H1 (cell line): Measurements from ENCODE around the gene RASSF3. TPM values are rescaled to one million over a fixed set of nuclear protein-coding genes. Genes with fewer than 3 reads are reported as not detected.

Experiments
- CTCF ChIA-PET: fragments of 300-600 bp; sonication (Branson Sonifier 250); formaldehyde crosslinking; loops from one replicate; lab custom pipeline; 2021; ENCODE audit not compliant: partially characterized antibody; lab: Charles Lee
- POLR2A ChIA-PET: fragments of 300-600 bp; sonication (Branson Sonifier 250); formaldehyde crosslinking; loops from one replicate; lab custom pipeline; 2021; ENCODE audit warnings: inconsistent platforms; ENCODE audit not compliant: partially characterized antibody; lab: Charles Lee
- DNase-seq, 2 experiments: peaks; one replicate each; pipeline versions ENCODE4 v3.0.0 to v3.0.0-alpha.2; 2010 to 2022; ENCODE audit warnings: low spot score in 2 of 2, low read depth in 1 of 2, mixed read lengths in 1 of 2
- FAIRE-seq: peaks from 2 replicates; lab custom pipeline; 2011; peaks lifted over from hg19 to GRCh38; lab: Jason Lieb, UNC
- H2AFZ ChIP-seq: 2 replicates; pipeline ENCODE4 v1.8.1; 2012; ENCODE audit warnings: low read length, inconsistent platforms
- H2AK5ac ChIP-seq: 2 replicates; pipeline ENCODE4 v1.6.1; 2013; ENCODE audit warnings: low read depth, low read length
- H2BK120ac ChIP-seq: replicated peaks from 2 replicates; pipeline ENCODE3; 2013; ENCODE audit warnings: low read depth, low read length, inconsistent platforms
- H2BK12ac ChIP-seq: 2 replicates; pipeline ENCODE4 v1.6.1; 2013; ENCODE audit warnings: low read depth, low read length
- H2BK15ac ChIP-seq: 2 replicates; pipeline ENCODE4 v1.6.1; 2013; ENCODE audit warnings: low read length
- H2BK20ac ChIP-seq: 2 replicates; pipeline ENCODE4 v1.6.1; 2013; ENCODE audit warnings: low read length
- H2BK5ac ChIP-seq: 2 replicates; pipeline ENCODE4 v1.6.1; 2013; ENCODE audit warnings: low read depth, low read length
- H3K14ac ChIP-seq: 2 replicates; pipeline ENCODE4 v1.6.1; 2013; ENCODE audit warnings: inconsistent platforms; ENCODE audit not compliant: insufficient read length
- H3K18ac ChIP-seq: 2 replicates; pipeline ENCODE4 v1.6.1; 2013; ENCODE audit warnings: low read length; ENCODE audit errors: extremely low read depth
- H3K23ac ChIP-seq: 2 replicates; pipeline ENCODE4 v1.6.1; 2013; ENCODE audit warnings: inconsistent platforms; ENCODE audit not compliant: insufficient read length
- H3K23me2 ChIP-seq: 2 replicates; pipeline ENCODE4 v1.6.1; 2013; ENCODE audit warnings: low read depth, low read length
- H3K27ac ChIP-seq: 2 replicates; pipeline ENCODE4 v1.6.1; 2011; ENCODE audit warnings: low read depth, low read length, inconsistent platforms
- H3K27me3 ChIP-seq, 4 experiments: replicated peaks in 1 of 4; 1 replicate in 1 of 4; 2 replicates in 3 of 4; pipeline versions ENCODE4 v1.6.1 to v1.8.1; 2011 to 2013; ENCODE audit warnings: low read length in 3 of 4, mild to moderate bottlenecking in 3 of 4, inconsistent platforms in 2 of 4, mixed read lengths in 2 of 4, moderate library complexity in 1 of 4; ENCODE audit not compliant: control insufficient read depth in 3 of 4, insufficient read depth in 3 of 4; ENCODE audit errors: extremely low read depth in 1 of 4
- H3K36me3 ChIP-seq, 4 experiments: 2 replicates each; pipeline versions ENCODE4 v1.6.1 to v1.8.1; 2011 to 2013; ENCODE audit warnings: mild to moderate bottlenecking in 4 of 4, low read length in 3 of 4, moderate library complexity in 2 of 4, control low read depth in 1 of 4, inconsistent platforms in 1 of 4; ENCODE audit not compliant: insufficient read depth in 4 of 4, control insufficient read depth in 2 of 4
- H3K4ac ChIP-seq: replicated peaks from 2 replicates; pipeline ENCODE3; 2013; ENCODE audit warnings: low read length, low read depth, mixed read lengths, inconsistent platforms; ENCODE audit not compliant: insufficient read length
- H3K4me1 ChIP-seq, 4 experiments: replicated peaks in 1 of 4; 1 replicate in 1 of 4; 2 replicates in 3 of 4; pipeline versions ENCODE4 v1.6.1 to v1.8.1; 2011 to 2013; ENCODE audit warnings: low read length in 3 of 4, inconsistent platforms in 2 of 4, mixed read lengths in 1 of 4; ENCODE audit not compliant: insufficient read depth in 4 of 4, control insufficient read depth in 3 of 4
- H3K4me2 ChIP-seq, 2 experiments: 2 replicates each; pipeline versions ENCODE4 v1.6.1 to v1.8.1; 2011 to 2013; ENCODE audit warnings: low read depth in 2 of 2, low read length in 2 of 2, control low read depth in 1 of 2, inconsistent platforms in 1 of 2, mild to moderate bottlenecking in 1 of 2; ENCODE audit not compliant: insufficient read depth in 1 of 2
- H3K4me3 ChIP-seq, 4 experiments: fragments of 200-600, 300-600 bp in 1 of 4; sonication (generic), shearing (Covaris generic), sonication (Bioruptor Twin) in 1 of 4; 2 replicates each; pipeline versions ENCODE4 v1.5.1 to v1.8.1; 2011 to 2016; ENCODE audit warnings: low read length in 4 of 4, low read depth in 3 of 4, control low read depth in 2 of 4, inconsistent platforms in 2 of 4, mild to moderate bottlenecking in 2 of 4, mixed read lengths in 1 of 4, moderate library complexity in 1 of 4; ENCODE audit not compliant: insufficient read depth in 2 of 4; ENCODE audit errors: extremely low read depth in 1 of 4
- H3K56ac ChIP-seq: replicated peaks from 2 replicates; pipeline ENCODE3; 2013; ENCODE audit warnings: low read depth, mild to moderate bottlenecking, mixed read lengths, low read length, inconsistent platforms; ENCODE audit not compliant: insufficient read length
- H3K79me1 ChIP-seq: 2 replicates; pipeline ENCODE4 v1.6.1; 2013; ENCODE audit warnings: low read depth, low read length, control low read depth
- H3K79me2 ChIP-seq, 2 experiments: 2 replicates each; pipeline versions ENCODE4 v1.6.1 to v1.8.1; 2012 to 2013; ENCODE audit warnings: low read length in 2 of 2, mild to moderate bottlenecking in 2 of 2, inconsistent platforms in 1 of 2; ENCODE audit not compliant: insufficient read depth in 2 of 2, control insufficient read depth in 1 of 2
- H3K9ac ChIP-seq, 4 experiments: replicated peaks in 1 of 4; 1 replicate in 1 of 4; 2 replicates in 3 of 4; pipeline versions ENCODE4 v1.6.1 to v1.8.1; 2011 to 2013; ENCODE audit warnings: low read depth in 3 of 4, low read length in 3 of 4, control low read depth in 2 of 4, mild to moderate bottlenecking in 2 of 4, moderate library complexity in 2 of 4, inconsistent platforms in 1 of 4; ENCODE audit errors: extremely low read depth in 1 of 4
- H3K9me3 ChIP-seq, 2 experiments: 2 replicates each; pipeline versions ENCODE4 v1.6.1 to v1.8.1; 2012 to 2013; ENCODE audit warnings: mild to moderate bottlenecking in 2 of 2, moderate library complexity in 2 of 2, control low read depth in 1 of 2, inconsistent platforms in 1 of 2, low read depth in 1 of 2, low read length in 1 of 2, mixed read lengths in 1 of 2; ENCODE audit not compliant: insufficient read depth in 2 of 2
- H4K20me1 ChIP-seq, 2 experiments: replicated peaks in 1 of 2; 2 replicates each; pipeline versions ENCODE3 to v1.8.1; 2011 to 2013; ENCODE audit warnings: inconsistent platforms in 2 of 2, low read length in 2 of 2, mild to moderate bottlenecking in 1 of 2; ENCODE audit not compliant: insufficient read depth in 2 of 2, control insufficient read depth in 1 of 2
- H4K5ac ChIP-seq: 2 replicates; pipeline ENCODE4 v1.6.1; 2013; ENCODE audit warnings: low read length, low read depth, mixed read lengths, inconsistent platforms; ENCODE audit not compliant: insufficient read length
- H4K8ac ChIP-seq: 2 replicates; pipeline ENCODE4 v1.8.0; 2013; ENCODE audit warnings: mild to moderate bottlenecking, moderate library complexity, low read length, inconsistent platforms; ENCODE audit not compliant: insufficient read depth; ENCODE audit errors: extremely low read depth
- H4K91ac ChIP-seq: replicated peaks from 2 replicates; pipeline ENCODE3; 2013; ENCODE audit warnings: low read length, mixed read lengths, inconsistent platforms; ENCODE audit not compliant: insufficient read length
- ATF3 ChIP-seq: IDR thresholded peaks from 2 replicates; pipeline ENCODE4 v1.6.1; 2011; ENCODE audit warnings: low read depth, mild to moderate bottlenecking, low read length; ENCODE audit not compliant: insufficient read depth
- BACH1 ChIP-seq: IDR thresholded peaks from 2 replicates; pipeline ENCODE4 v1.6.1; 2012; ENCODE audit warnings: low read length, improper control_type of control experiment
- CHD1 ChIP-seq: IDR thresholded peaks from 2 replicates; pipeline ENCODE4 v1.6.1; 2012; ENCODE audit warnings: low read depth, low read length, improper control_type of control experiment
- FOSL1 ChIP-seq: IDR thresholded peaks from 2 replicates; pipeline ENCODE4 v1.6.1; 2011; ENCODE audit warnings: mild to moderate bottlenecking, low read depth, low read length, moderate library complexity; ENCODE audit not compliant: insufficient read depth
- JUND ChIP-seq: IDR thresholded peaks from 2 replicates; pipeline ENCODE4 v1.6.1; 2011; ENCODE audit warnings: mild to moderate bottlenecking, improper control_type of control experiment, low read length
- RBBP5 ChIP-seq: IDR thresholded peaks from 2 replicates; pipeline ENCODE4 v1.7.1; 2012; ENCODE audit warnings: low read depth, mild to moderate bottlenecking, inconsistent platforms, low read length, moderate library complexity, borderline replicate concordance
- SIN3A ChIP-seq, 2 experiments: IDR thresholded peaks in 1 of 2; conservative IDR thresholded peaks in 1 of 2; 2 replicates each; pipeline ENCODE4 v1.6.1; 2011 to 2012; ENCODE audit warnings: low read length in 2 of 2, improper control_type of control experiment in 1 of 2, low read depth in 1 of 2, mild to moderate bottlenecking in 1 of 2
- TEAD4 ChIP-seq: IDR thresholded peaks from 2 replicates; pipeline ENCODE4 v1.6.1; 2012; ENCODE audit warnings: low read depth, low read length, inconsistent platforms, mixed read lengths
- USF2 ChIP-seq: IDR thresholded peaks from 2 replicates; pipeline ENCODE4 v1.6.1; 2011; ENCODE audit warnings: low read length, improper control_type of control experiment
- YY1 ChIP-seq: IDR thresholded peaks from 2 replicates; pipeline ENCODE4 v1.6.1; 2011; ENCODE audit warnings: low read depth, mild to moderate bottlenecking, low read length
- WGBS, 2 experiments: shearing (Covaris generic) in 1 of 2; methylation state at CpG; one replicate each; pipeline versions ENCODE4 v1.1.6 to v1.1.7; 2013 to 2015; ENCODE audit warnings: low lambda C conversion rate in 2 of 2, mixed read lengths in 2 of 2, inconsistent platforms in 1 of 2, low coverage in 1 of 2, missing lambda C conversion rate in 1 of 2; ENCODE audit not compliant: insufficient replicate concordance in 2 of 2, insufficient coverage in 1 of 2, insufficient read length in 1 of 2; ENCODE audit errors: extremely low coverage in 1 of 2, missing lambda C conversion rate in 1 of 2; 5-methylcytosine and 5-hydroxymethylcytosine counted together
- polyA plus RNA-seq, 7 experiments: library from polyadenylated mRNA; depleted of rRNA in 3 of 7; stranded (reverse) in 5 of 7; unstranded in 2 of 7; fragments of >200 nt in 5 of 7; fragments of 200-250 nt in 2 of 7; gene quantifications; 1 replicate in 5 of 7; 2 replicates in 1 of 7; 4 replicates in 1 of 7; pipeline versions ENCODE4 v1.2.1 to v1.2.3, GENCODE V29; 2011 to 2013; ENCODE audit warnings: missing spikeins in 2 of 7, mixed read lengths in 2 of 7
- total RNA-seq: library from RNA; stranded (reverse); fragmentation: NEBNext Ultra II Directional; extraction: Animal tissue kit (Norgen Biotek cat#: 25700); gene quantifications from 2 replicates; pipeline ENCODE4 v1.2.1, GENCODE V29; 2021

RASSF3 gene
- total and polyA plus RNA-seq, 2 of the 8 experiments (the other 6 are each of a cell fraction or from before 2014, with no cell fraction given) = 19.1 to 64.3 TPM

GRCh38 chr12:64682572-64683277, 72.4 kb downstream of the RASSF3 start:
- H3K23me2 ChIP-seq = no peaks in the 10 kb centered on the region
- H3K9me3 ChIP-seq = no peaks in the 10 kb centered on the region
- POLR2A ChIA-PET = interaction anchor here (1.2 to 1.3 kb wide), 2 partner anchors 9 to 17 kb away, joined by 3 to 4 read pairs; no protein-coding TSS in a partner anchor
- no peak overlapping the region for H3K4ac ChIP-seq
- H4K20me1 ChIP-seq = peaks cover 6 to 14% of the 10 kb centered on the region in 2 experiments
- DNase-seq (no peak), FAIRE-seq (peak; percentile 24)
- peak overlapping the region in 1 of 4 experiments; percentile 3; a peak in 2 of 8 replicates for H3K4me3 ChIP-seq
- H3K36me3 ChIP-seq = peaks cover 0 to 11% (median 4%) of the 10 kb centered on the region in 4 experiments; a peak in 3 of 8 replicates
- no peak overlapping the region for H2BK15ac ChIP-seq
- peaks cover 0 to 59% of the 10 kb centered on the region in 2 experiments; a peak in 2 of 4 replicates for H3K79me2 ChIP-seq
- no peak overlapping the region for H2BK12ac ChIP-seq
- H3K23ac ChIP-seq = no peak overlapping the region
- CTCF ChIA-PET = interaction anchor here (0.6 to 2.0 kb wide), 6 partner anchors 9 to 133 kb away, joined by 3 to 11 read pairs (median 4); no protein-coding TSS in a partner anchor
- no peak overlapping the region for H3K18ac ChIP-seq
- H3K27ac ChIP-seq = no peak overlapping the region
- no peak overlapping the region for H2BK120ac ChIP-seq
- H3K9ac ChIP-seq = no peak overlapping the region
- peaks cover 6% of the 10 kb centered on the region; the same call in 1 of the 2 replicates for H3K79me1 ChIP-seq
- H3K56ac ChIP-seq = no peak overlapping the region
- no peak overlapping the region for H2BK20ac ChIP-seq
- WGBS, 2 experiments = 63% methylated on average over 6 of the region's 6 CpGs; no CpG with 5 or more reads in 1 of the 2 experiments
- H3K14ac ChIP-seq = no peak overlapping the region
- H2AK5ac ChIP-seq = no peak overlapping the region
- no peak overlapping the region for H4K8ac ChIP-seq
- no peak overlapping the region for H2BK5ac ChIP-seq
- H4K5ac ChIP-seq = no peak overlapping the region
- H4K91ac ChIP-seq = no peak overlapping the region
- H2AFZ ChIP-seq = no peak overlapping the region
- H3K4me2 ChIP-seq = peak overlapping the region; percentile 27 to 28; a peak in 2 of 4 replicates
- peaks cover 2 to 13% (median 7%) of the 10 kb centered on the region in 4 experiments; a peak in 6 of 7 replicates for H3K4me1 ChIP-seq
- H3K27me3 ChIP-seq = no peaks in the 10 kb centered on the region
- TF ChIP-seq RBBP5 (no peak), SIN3A (conservative IDR thresholded peaks at IDR 0.05 in 1 of 2, IDR thresholded peaks at IDR 0.05 in 1 of 2; ENCODE audit: low read depth in 1 of 2, low read length in 2 of 2) (no peak), JUND (no peak), YY1 (no peak), ATF3 (no peak), TEAD4 (no peak), USF2 (no peak), CHD1 (no peak), BACH1 (no peak), FOSL1 (no peak)
